NCI-H345 treated with DMSO at 0.1 percent for 48 hours (cell line): ENCODE data around the gene ACOX1.
A peak's percentile ranks its signal among the peaks of the same experiment; 100 is the strongest.
"Not testable (repeated sequence)": the region's sequence is repeated elsewhere in the genome, so short reads cannot be mapped to it uniquely, and the experiment has no call there.

Experiments
- DNase-seq: peaks from one replicate; lab custom pipeline; 2025; ENCODE audit not compliant: unreplicated experiment; lab: John Stamatoyannopoulos, UW

ACOX1 gene

GRCh38 chr17:75981019-75981615, 2.2 kb upstream of the ACOX1 start:
- DNase-seq: no peak

- no peak for DNase-seq
Observed at GRCh38 chr17:75980188-75981018, 1.4 kb upstream of the ACOX1 start.

- no peak for DNase-seq
Observed at GRCh38 chr17:75979705-75980187, 780 bp upstream of the ACOX1 start.

GRCh38 chr17:75976175-75976848, 2.7 kb downstream of the ACOX1 start:
- no peak for DNase-seq

GRCh38 chr17:75975757-75976174, 3.2 kb downstream of the ACOX1 start:
- no peak for DNase-seq

GRCh38 chr17:75975187-75975586, 3.8 kb downstream of the ACOX1 start:
- DNase-seq: not testable (repeated sequence)

GRCh38 chr17:75970626-75971025, 8.3 kb downstream of the ACOX1 start:
- DNase-seq: no peak

GRCh38 chr17:75970011-75970523, 8.9 kb downstream of the ACOX1 start:
- no peak for DNase-seq

GRCh38 chr17:75969044-75969443, 9.9 kb downstream of the ACOX1 start:
- not testable (repeated sequence) for DNase-seq

GRCh38 chr17:75965468-75965867, 13.5 kb downstream of the ACOX1 start:
- DNase-seq: no peak

- DNase-seq: no peak
Observed at GRCh38 chr17:75959839-75960511, 19.0 kb downstream of the ACOX1 start.

GRCh38 chr17:75959051-75959838, 19.7 kb downstream of the ACOX1 start:
- DNase-seq: no peak

GRCh38 chr17:75950855-75951554, 28.0 kb downstream of the ACOX1 start:
- no peak for DNase-seq

GRCh38 chr17:75950421-75950820, 28.5 kb downstream of the ACOX1 start:
- DNase-seq: no peak

GRCh38 chr17:75945211-75945610, 33.8 kb downstream of the ACOX1 start:
- no peak for DNase-seq

- no peak for DNase-seq
Observed at GRCh38 chr17:75943491-75943890, 35.5 kb downstream of the ACOX1 start.

- DNase-seq: no peak
Observed at GRCh38 chr17:75942473-75942872, 36.5 kb downstream of the ACOX1 start.

GRCh38 chr17:75941442-75941819, 37.5 kb downstream of the ACOX1 start:
- no peak for DNase-seq

- DNase-seq: peak; percentile 95
Observed at GRCh38 chr17:75940727-75941441, 38.1 kb downstream of the ACOX1 start, which contains the start of gene FBF1. Gene FBF1 (minus strand): TSS chr17:75941042. CDS start chr17:75938149, 2,893 bp downstream.
